Mucosa of rectum (tissue), 2 donors: ENCODE measurements around the gene FLNB.
A peak's percentile ranks its signal among the peaks of the same experiment; 100 is the strongest.

Experiments
- H3K27ac ChIP-seq, 2 donors: one replicate each; pipeline ENCODE4 v1.7.0; 2013; ENCODE audit warnings: inconsistent platforms in 2 of 2, low read depth in 2 of 2, low read length in 2 of 2
- H3K27me3 ChIP-seq, 2 donors: one replicate each; pipeline ENCODE4 v1.7.0; 2013; ENCODE audit warnings: low read length in 2 of 2; ENCODE audit not compliant: control insufficient read depth in 2 of 2, insufficient read depth in 2 of 2
- H3K36me3 ChIP-seq, 2 donors: one replicate each; pipeline ENCODE4 v1.7.0; 2013; ENCODE audit warnings: low read length in 2 of 2; ENCODE audit not compliant: control insufficient read depth in 2 of 2, insufficient read depth in 2 of 2
- H3K4me1 ChIP-seq, 2 donors: one replicate each; pipeline ENCODE4 v1.7.0; 2013; ENCODE audit warnings: low read length in 2 of 2, mild to moderate bottlenecking in 1 of 2; ENCODE audit not compliant: control insufficient read depth in 2 of 2, insufficient read depth in 2 of 2
- H3K4me3 ChIP-seq, 2 donors: one replicate each; pipeline ENCODE4 v1.7.0; 2013; ENCODE audit warnings: low read length in 2 of 2
- H3K9ac ChIP-seq, 2 donors: one replicate each; pipeline ENCODE4 v1.7.0; 2013; ENCODE audit warnings: low read length in 2 of 2, low read depth in 1 of 2, mild to moderate bottlenecking in 1 of 2
- H3K9me3 ChIP-seq, 2 donors: one replicate each; pipeline ENCODE4 v1.7.0; 2013; ENCODE audit warnings: low read length in 2 of 2; ENCODE audit not compliant: control insufficient read depth in 2 of 2
- donor health status: healthy.
- donor health status: Normal muscosa, but diverticular disease.

The FLNB gene

DNA sequence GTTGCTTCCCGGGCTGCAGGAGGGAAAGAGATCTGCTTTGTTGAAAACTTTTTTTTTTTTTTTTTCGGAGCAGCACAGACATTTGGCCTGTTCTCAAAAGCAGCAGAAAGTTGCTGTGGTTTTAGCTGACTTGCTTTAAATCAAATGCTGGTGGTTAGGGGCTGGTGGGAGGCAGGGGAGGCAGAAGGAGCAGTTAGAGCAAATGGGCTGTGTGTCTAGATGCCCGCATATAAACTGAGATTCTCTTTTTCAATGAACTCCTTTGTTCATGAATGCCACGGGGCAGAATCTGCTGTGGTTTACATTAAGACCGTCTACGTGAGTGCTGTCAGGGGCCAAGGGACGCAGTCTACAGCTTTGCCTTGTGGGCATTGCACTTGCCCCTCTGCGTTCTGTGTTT lies 95.9 kb downstream of the FLNB start:
- no peaks in the 10 kb centered on the region for H3K27me3 ChIP-seq
- H3K9ac ChIP-seq, result no peak overlapping the region
- peaks cover 4 to 5% of the 10 kb centered on the region in 2 donors for H3K4me1 ChIP-seq
- peaks cover 77 to 79% of the 10 kb centered on the region in 2 donors for H3K36me3 ChIP-seq
- no peaks in the 10 kb centered on the region for H3K9me3 ChIP-seq
- no peak overlapping the region for H3K4me3 ChIP-seq
- no peak overlapping the region for H3K27ac ChIP-seq

DNA sequence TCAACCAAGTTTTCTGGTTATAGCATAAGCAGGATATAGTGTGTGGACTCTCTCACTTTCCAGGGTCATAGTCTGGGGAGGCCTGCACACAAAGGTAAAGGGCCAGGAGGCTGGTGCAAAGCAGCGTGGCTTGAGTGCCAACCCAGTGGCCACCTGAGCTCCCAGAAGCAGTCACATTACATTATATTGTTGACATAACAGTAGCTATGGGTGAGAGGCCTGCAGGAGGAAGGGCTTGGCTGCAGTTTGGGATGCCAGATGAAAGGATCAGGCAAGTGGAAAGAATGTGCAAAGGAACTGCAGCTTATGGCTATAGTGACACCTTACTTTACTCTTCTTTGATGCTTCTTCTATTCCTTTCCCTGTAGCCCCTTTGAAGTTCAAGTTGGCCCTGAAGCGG lies 96.5 kb downstream of the FLNB start:
- Histone ChIP-seq H3K9me3 (no peaks in the 10 kb centered on the region), H3K9ac (no peak overlapping the region), H3K4me3 (no peak overlapping the region), H3K36me3 (peaks cover 77 to 80% of the 10 kb centered on the region in 2 donors), H3K27me3 (no peaks in the 10 kb centered on the region), H3K4me1 (peaks cover 4 to 5% of the 10 kb centered on the region in 2 donors), H3K27ac (no peak overlapping the region)

GRCh38 chr3:58105196-58105595 lies 97.0 kb downstream of the FLNB start:
- Histone ChIP-seq H3K4me1 (peaks cover 4 to 5% of the 10 kb centered on the region in 2 donors), H3K9me3 (no peaks in the 10 kb centered on the region), H3K27ac (no peak overlapping the region), H3K9ac (no peak overlapping the region), H3K36me3 (peaks cover 81 to 84% of the 10 kb centered on the region in 2 donors), H3K27me3 (no peaks in the 10 kb centered on the region), H3K4me3 (no peak overlapping the region)

DNA sequence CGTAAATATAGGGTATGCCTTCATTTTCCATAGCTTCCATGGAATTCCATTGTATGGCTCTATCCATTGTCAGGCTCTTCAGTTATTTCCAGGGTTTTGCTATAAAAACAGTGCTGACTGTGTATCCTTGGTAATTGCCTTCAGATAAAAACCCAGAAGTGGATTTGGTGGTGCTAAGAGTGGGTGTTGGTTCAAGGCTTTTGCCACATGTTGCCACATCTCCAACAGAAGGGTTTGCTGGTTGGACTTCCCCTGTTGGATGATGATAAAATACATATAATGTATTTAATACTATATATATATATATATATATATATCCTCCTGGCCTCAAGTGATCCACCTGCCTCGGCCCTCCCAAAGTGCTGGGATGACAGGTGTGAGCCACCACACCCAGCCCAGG lies 97.8 kb downstream of the FLNB start:
- H3K36me3 ChIP-seq, result peaks cover 81 to 86% of the 10 kb centered on the region in 2 donors
- no peak overlapping the region for H3K4me3 ChIP-seq
- peaks cover 4 to 5% of the 10 kb centered on the region in 2 donors for H3K4me1 ChIP-seq
- H3K9me3 ChIP-seq, result no peaks in the 10 kb centered on the region
- no peaks in the 10 kb centered on the region for H3K27me3 ChIP-seq
- no peak overlapping the region for H3K9ac ChIP-seq
- no peak overlapping the region for H3K27ac ChIP-seq

DNA sequence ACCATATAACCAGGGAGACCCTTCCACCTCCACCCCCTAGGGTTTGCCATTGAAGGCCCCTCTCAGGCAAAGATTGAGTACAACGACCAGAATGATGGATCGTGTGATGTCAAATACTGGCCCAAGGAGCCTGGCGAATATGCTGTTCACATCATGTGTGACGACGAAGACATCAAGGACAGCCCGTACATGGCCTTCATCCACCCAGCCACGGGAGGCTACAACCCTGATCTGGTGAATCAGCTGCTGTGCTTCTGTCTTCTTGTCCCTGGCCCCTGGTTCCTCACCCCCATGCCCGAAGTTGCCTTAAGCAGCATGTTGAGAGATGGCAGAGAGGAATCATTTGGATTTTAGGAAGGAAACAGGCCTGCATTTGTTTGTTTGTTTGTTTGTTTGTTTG lies 98.4 kb downstream of the FLNB start:
- H3K4me1 ChIP-seq, result peaks cover 7 to 9% of the 10 kb centered on the region in 2 donors
- H3K27ac ChIP-seq, result no peak overlapping the region
- H3K4me3 ChIP-seq, result no peak overlapping the region
- no peaks in the 10 kb centered on the region for H3K9me3 ChIP-seq
- peaks cover 84 to 89% of the 10 kb centered on the region in 2 donors for H3K36me3 ChIP-seq
- H3K27me3 ChIP-seq, result no peaks in the 10 kb centered on the region
- no peak overlapping the region for H3K9ac ChIP-seq

GRCh38 chr3:58107597-58107996 lies 99.4 kb downstream of the FLNB start:
- Histone ChIP-seq H3K27me3 (no peaks in the 10 kb centered on the region), H3K27ac (no peak overlapping the region), H3K36me3 (peaks cover 84 to 88% of the 10 kb centered on the region in 2 donors), H3K9me3 (no peaks in the 10 kb centered on the region), H3K4me3 (no peak overlapping the region), H3K4me1 (peaks cover 11 to 13% of the 10 kb centered on the region in 2 donors), H3K9ac (no peak overlapping the region)

GRCh38 chr3:58109752-58110151 lies 101.5 kb downstream of the FLNB start:
- peaks cover 81 to 86% of the 10 kb centered on the region in 2 donors for H3K36me3 ChIP-seq
- H3K27ac ChIP-seq, result no peak overlapping the region
- no peaks in the 10 kb centered on the region for H3K9me3 ChIP-seq
- H3K27me3 ChIP-seq, result no peaks in the 10 kb centered on the region
- H3K4me3 ChIP-seq, result no peak overlapping the region
- peaks cover 11 to 13% of the 10 kb centered on the region in 2 donors for H3K4me1 ChIP-seq
- no peak overlapping the region for H3K9ac ChIP-seq

DNA sequence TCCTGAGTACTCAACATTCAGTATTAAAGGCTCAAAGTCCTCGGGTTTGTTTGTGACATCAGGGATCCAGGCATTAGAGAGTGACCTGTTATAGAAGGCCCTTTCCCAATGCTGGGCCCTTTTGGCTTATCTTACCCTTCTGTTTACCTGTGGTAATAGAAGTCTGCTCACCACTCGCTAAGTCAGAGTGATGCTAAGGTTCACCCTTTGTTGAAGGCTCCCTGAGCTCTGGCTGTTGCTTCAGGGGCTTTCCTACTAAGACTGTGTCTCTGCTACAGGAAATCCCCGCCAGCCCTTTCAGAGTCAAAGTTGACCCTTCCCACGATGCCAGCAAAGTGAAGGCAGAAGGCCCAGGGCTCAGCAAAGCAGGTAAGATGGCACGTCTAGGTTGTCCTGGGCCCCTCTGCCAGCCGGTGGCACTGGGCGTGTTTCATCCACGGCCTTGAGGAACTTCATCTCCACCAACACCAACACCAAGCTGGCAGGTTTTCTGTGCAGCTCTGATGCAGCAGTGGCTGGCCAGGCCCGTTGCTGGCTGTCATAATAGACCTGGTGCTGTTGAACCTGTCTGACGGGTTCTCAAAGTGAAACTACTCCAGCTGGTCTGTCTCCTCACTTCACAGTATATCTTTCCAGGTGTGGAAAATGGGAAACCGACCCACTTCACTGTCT lies 103.4 kb downstream of the FLNB start:
- Histone ChIP-seq H3K9me3 (no peaks in the 10 kb centered on the region), H3K4me3 (no peak overlapping the region), H3K36me3 (peaks cover 81 to 90% of the 10 kb centered on the region in 2 donors), H3K4me1 (peaks cover 11 to 19% of the 10 kb centered on the region in 2 donors), H3K27me3 (no peaks in the 10 kb centered on the region), H3K9ac (peak overlapping the region in 1 of 2 donors; percentile 10), H3K27ac (peak overlapping the region; percentile 59 to 66)

- Histone ChIP-seq H3K4me3 (no peak overlapping the region), H3K9me3 (no peaks in the 10 kb centered on the region), H3K27me3 (no peaks in the 10 kb centered on the region), H3K36me3 (peaks cover 77 to 91% of the 10 kb centered on the region in 2 donors), H3K4me1 (peaks cover 11 to 19% of the 10 kb centered on the region in 2 donors), H3K9ac (no peak overlapping the region), H3K27ac (no peak overlapping the region)
Measured at GRCh38 chr3:58112185-58112535, 103.9 kb downstream of the FLNB start.

GRCh38 chr3:58115175-58115574 lies 107.0 kb downstream of the FLNB start:
- Histone ChIP-seq H3K27me3 (no peaks in the 10 kb centered on the region), H3K27ac (no peak overlapping the region), H3K4me1 (peaks cover 11 to 19% of the 10 kb centered on the region in 2 donors), H3K9me3 (no peaks in the 10 kb centered on the region), H3K9ac (no peak overlapping the region), H3K4me3 (no peak overlapping the region), H3K36me3 (peaks cover 80 to 92% of the 10 kb centered on the region in 2 donors)
